Esophagus muscularis mucosa (tissue), 4 donors: ENCODE results near the gene SKI. TPM values are rescaled to one million over a fixed set of nuclear protein-coding genes. Genes with fewer than 3 reads are reported as not detected.

ENCODE experiments used
- DNase-seq: peaks from one replicate; pipeline ENCODE4 v3.0.0-alpha.2; 2017; ENCODE audit errors: extremely low spot score
- H3K27ac ChIP-seq, 4 donors: fragments of 200-600 bp; sonication (generic); replicated peaks in 1 of 4; 1 replicate in 3 of 4; 2 replicates in 1 of 4; pipeline ENCODE4 v1.5.1; 2016 to 2019; ENCODE audit warnings: mild to moderate bottlenecking in 1 of 4
- H3K27me3 ChIP-seq, 4 donors: fragments of 200-600 bp; sonication (generic); one replicate each; pipeline versions ENCODE4 v1.5.1 to v1.6.0; 2016 to 2019
- H3K36me3 ChIP-seq, 4 donors: fragments of 200-600 bp; sonication (generic); one replicate each; pipeline ENCODE4 v1.5.1; 2016 to 2019
- H3K4me1 ChIP-seq, 4 donors: fragments of 200-600 bp; sonication (generic); one replicate each; pipeline ENCODE4 v1.5.1; 2016 to 2019
- H3K4me3 ChIP-seq, 4 donors: fragments of 200-600 bp; sonication (generic); 1 replicate in 2 of 4; 2 replicates in 2 of 4; pipeline ENCODE4 v1.5.1; 2016 to 2019; ENCODE audit warnings: mild to moderate bottlenecking in 4 of 4, moderate library complexity in 1 of 4
- H3K9me3 ChIP-seq, 4 donors: fragments of 200-600 bp; sonication (generic); 1 replicate in 3 of 4; 2 replicates in 1 of 4; pipeline ENCODE4 v1.5.1; 2016 to 2019
- CTCF ChIP-seq, 3 experiments: fragments of 200-600 bp in 2 of 3; fragments of 450-650 bp in 1 of 3; sonication (generic) in 2 of 3; IDR thresholded peaks; one replicate each; pipeline ENCODE4 v1.5.1; 2017 to 2019; ENCODE audit warnings: antibody characterized with exemption in 3 of 3, mild to moderate bottlenecking in 2 of 3, moderate library complexity in 1 of 3
- EP300 ChIP-seq: sonication (generic); formaldehyde crosslinking; IDR thresholded peaks from one replicate; pipeline ENCODE4 v1.6.1; 2017; ENCODE audit warnings: antibody characterized with exemption
- POLR2A ChIP-seq: fragments of 450-650 bp; IDR thresholded peaks from one replicate; pipeline ENCODE4 v1.6.1; 2017; ENCODE audit warnings: antibody characterized with exemption, moderate library complexity, mild to moderate bottlenecking, low read depth
- POLR2AphosphoS5 ChIP-seq, 2 donors: sonication (generic); formaldehyde crosslinking; IDR thresholded peaks; one replicate each; pipeline ENCODE4 v1.6.1; 2017; ENCODE audit warnings: antibody characterized with exemption in 2 of 2
- WGBS: methylation state at CpG from one replicate; pipeline ENCODE4 v1.1.5; 2018; 5-methylcytosine and 5-hydroxymethylcytosine counted together
- intact Hi-C: fragments of 100-400 bp; cut with DNase I; formaldehyde crosslinking; loops from one replicate; pipeline ENCODE4 v1.15.1; 2023
- total RNA-seq, 4 donors: library from RNA; depleted of rRNA; stranded (reverse); fragments of >200 nt; gene quantifications; one replicate each; pipeline versions ENCODE4 v1.1.0 to v1.2.1, GENCODE V29; 2016

SKI gene
- total RNA-seq, 4 donors from 2014 or later, result 70.1 to 190 (median 124) TPM

GRCh38 chr1:2353551-2354438 lies 125.7 kb downstream of the SKI start:
- DNase-seq, result no peak
- peaks cover 3 to 37% (median 28%) of the 10 kb centered on the region in 4 donors for H3K4me1 ChIP-seq
- H3K27me3 ChIP-seq, result no peaks in the 10 kb centered on the region
- WGBS, result 88% methylated on average over 25 of the region's 28 CpGs
- no peaks in the 10 kb centered on the region for H3K9me3 ChIP-seq
- TF ChIP-seq POLR2A, result no peak
- no peak for TF ChIP-seq EP300
- no peak for TF ChIP-seq POLR2AphosphoS5 (IDR thresholded peaks at IDR 0.05)
- TF ChIP-seq CTCF (IDR thresholded peaks at IDR 0.05), result no peak
- peaks cover 0 to 7% (median 0%) of the 10 kb centered on the region in 4 donors for H3K36me3 ChIP-seq
- intact Hi-C loops, result no loop called here
- no peak overlapping the region for H3K4me3 ChIP-seq
- H3K27ac ChIP-seq, result peak overlapping the region; percentile 42 to 57 (median 43)

- H3K27ac ChIP-seq, result peak overlapping the region; percentile 22 to 62 (median 45)
- 62% methylated on average over 30 of the region's 38 CpGs for WGBS
- peaks cover 3 to 38% (median 33%) of the 10 kb centered on the region in 4 donors for H3K4me1 ChIP-seq
- H3K4me3 ChIP-seq, result no peak overlapping the region
- H3K9me3 ChIP-seq, result no peaks in the 10 kb centered on the region
- TF ChIP-seq POLR2A (no peak), EP300 (no peak), CTCF (IDR thresholded peaks at IDR 0.05) (no peak), POLR2AphosphoS5 (IDR thresholded peaks at IDR 0.05) (no peak)
- H3K27me3 ChIP-seq, result no peaks in the 10 kb centered on the region
- intact Hi-C loops, result no loop called here
- H3K36me3 ChIP-seq, result peaks cover 0 to 7% (median 0%) of the 10 kb centered on the region in 4 donors
- no peak for DNase-seq
These were observed 126.6 kb downstream of the SKI start for GRCh38 chr1:2354511-2355372.

DNA sequence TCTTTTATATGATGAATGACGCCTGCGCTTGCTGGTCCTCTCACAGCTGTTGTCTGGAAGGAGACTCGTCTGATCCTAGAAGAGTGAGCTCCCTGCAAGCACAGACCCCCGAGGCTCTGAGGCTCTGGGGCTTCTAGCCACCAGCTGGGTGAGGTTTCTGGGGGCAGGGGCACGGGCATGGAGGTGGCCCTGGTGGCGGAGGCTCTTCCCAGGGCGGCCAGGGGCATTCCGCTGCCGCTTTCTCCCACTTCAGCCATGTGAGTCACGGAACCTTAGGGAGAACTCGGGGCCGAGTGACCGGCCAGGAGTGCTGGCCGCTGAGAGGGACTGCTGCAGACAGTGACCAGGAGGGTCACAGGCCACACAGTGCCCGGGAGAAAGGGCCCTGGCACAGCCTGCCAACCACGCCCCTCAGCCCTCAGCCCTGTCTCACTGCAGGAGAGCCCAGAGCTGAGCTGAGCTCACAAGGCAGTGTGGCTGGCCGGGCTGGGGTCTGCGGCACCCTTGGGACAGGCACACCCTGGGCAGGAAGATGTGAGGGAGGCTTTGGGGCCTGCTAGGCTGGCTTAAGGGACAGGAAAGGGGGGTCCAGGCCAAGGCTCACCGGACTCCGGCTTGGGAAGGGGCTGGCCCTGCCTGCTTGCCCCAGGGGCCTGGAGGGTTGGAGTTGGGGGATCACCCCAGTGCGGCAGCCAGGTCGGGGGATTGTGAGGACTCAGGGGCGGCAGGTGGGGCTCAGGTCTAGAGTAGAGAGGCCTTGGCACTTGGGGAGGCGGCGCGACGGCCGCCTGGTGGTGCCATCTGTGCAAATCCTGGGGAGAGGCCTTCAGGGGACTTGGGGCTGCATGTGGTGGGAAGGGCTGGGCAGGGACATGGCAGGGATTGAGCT lies 127.5 kb downstream of the SKI start:
- Histone ChIP-seq H3K4me1 (peaks cover 3 to 47% (median 42%) of the 10 kb centered on the region in 4 donors), H3K27me3 (no peaks in the 10 kb centered on the region), H3K4me3 (no peak overlapping the region), H3K36me3 (peaks cover 0 to 7% (median 0%) of the 10 kb centered on the region in 4 donors), H3K9me3 (no peaks in the 10 kb centered on the region), H3K27ac (peak overlapping the region; percentile 22 to 62 (median 45))
- no peak for DNase-seq
- no peak for TF ChIP-seq CTCF (IDR thresholded peaks at IDR 0.05)
- TF ChIP-seq POLR2A, result no peak
- TF ChIP-seq POLR2AphosphoS5 (IDR thresholded peaks at IDR 0.05), result no peak
- TF ChIP-seq EP300, result no peak
- intact Hi-C loops, result no loop called here
- WGBS, result 93% methylated on average over 25 of the region's 28 CpGs

- DNase-seq, result no peak
- Histone ChIP-seq H3K36me3 (peaks cover 0 to 7% (median 0%) of the 10 kb centered on the region in 4 donors), H3K4me1 (peaks cover 3 to 55% (median 49%) of the 10 kb centered on the region in 4 donors), H3K27ac (no peak overlapping the region), H3K27me3 (no peaks in the 10 kb centered on the region), H3K9me3 (no peaks in the 10 kb centered on the region), H3K4me3 (no peak overlapping the region)
- TF ChIP-seq POLR2AphosphoS5 (IDR thresholded peaks at IDR 0.05) (no peak), CTCF (IDR thresholded peaks at IDR 0.05) (no peak)
- intact Hi-C loops, result no loop called here
- WGBS, result no CpG with 5 or more reads among the region's 15 CpGs
These were observed 128.3 kb downstream of the SKI start for GRCh38 chr1:2356401-2356800.
